Kidney epithelial cell (primary cell): ENCODE data around the gene PRAME. TPM values are rescaled to one million over a fixed set of nuclear protein-coding genes. Genes with fewer than 3 reads are reported as not detected.

Experiments used
- DNase-seq: peaks from one replicate; pipeline ENCODE4 v3.0.0-alpha.2; 2010; ENCODE audit warnings: low read depth
- H3K27me3 ChIP-seq: 2 replicates; pipeline ENCODE4 v1.6.0; 2011; ENCODE audit warnings: low read length; ENCODE audit not compliant: control insufficient read depth, insufficient read depth
- H3K36me3 ChIP-seq: 2 replicates; pipeline ENCODE4 v1.5.1; 2011; ENCODE audit warnings: low read length; ENCODE audit not compliant: control insufficient read depth, insufficient read depth
- H3K4me3 ChIP-seq: 2 replicates; pipeline ENCODE4 v1.5.1; 2011; ENCODE audit warnings: low read depth, mild to moderate bottlenecking, control low read depth, low read length
- CTCF ChIP-seq: IDR thresholded peaks from 2 replicates; pipeline ENCODE4 v1.5.1; 2011; ENCODE audit warnings: mild to moderate bottlenecking, moderate library complexity, low read length, control low read depth, inconsistent platforms; ENCODE audit not compliant: insufficient read depth, poor library complexity, severe bottlenecking
- total RNA-seq: library from RNA; depleted of rRNA; stranded (reverse); fragments of >200 nt; gene quantifications from 2 replicates; pipeline ENCODE4 v1.2.3, GENCODE V29; 2015

Gene PRAME
- total RNA-seq, 1 donor from 2014 or later = 3.8 TPM

GRCh38 chr22:22574361-22574760 lies 15.3 kb upstream of the PRAME start:
- no peaks in the 10 kb centered on the region for H3K27me3 ChIP-seq
- TF ChIP-seq CTCF = no peak

GRCh38 chr22:22573047-22573889 lies 14.2 kb upstream of the PRAME start:
- DNase-seq = no peak
- Histone ChIP-seq H3K4me3 (no peak overlapping the region), H3K36me3 (no peaks in the 10 kb centered on the region), H3K27me3 (no peaks in the 10 kb centered on the region)
- TF ChIP-seq CTCF = no peak

More at GRCh38 chr22:22574361-22574760, 15.3 kb upstream of the PRAME start:
- no peaks in the 10 kb centered on the region for H3K36me3 ChIP-seq
- DNase-seq = no peak
- H3K4me3 ChIP-seq = no peak overlapping the region

GRCh38 chr22:22571862-22572261 lies 12.8 kb upstream of the PRAME start:
- H3K27me3 ChIP-seq = no peaks in the 10 kb centered on the region
- no peaks in the 10 kb centered on the region for H3K36me3 ChIP-seq
- H3K4me3 ChIP-seq = no peak overlapping the region
- DNase-seq = no peak
- no peak for TF ChIP-seq CTCF

- DNase-seq = no peak
- no peak for TF ChIP-seq CTCF
Observed at GRCh38 chr22:22571429-22571828, 12.4 kb upstream of the PRAME start.

GRCh38 chr22:22569218-22569617 lies 10.2 kb upstream of the PRAME start:
- no peak overlapping the region for H3K4me3 ChIP-seq
- no peaks in the 10 kb centered on the region for H3K27me3 ChIP-seq
- no peaks in the 10 kb centered on the region for H3K36me3 ChIP-seq
- TF ChIP-seq CTCF = no peak
- DNase-seq = no peak

More at GRCh38 chr22:22571429-22571828, 12.4 kb upstream of the PRAME start:
- no peaks in the 10 kb centered on the region for H3K36me3 ChIP-seq
- H3K4me3 ChIP-seq = no peak overlapping the region
- no peaks in the 10 kb centered on the region for H3K27me3 ChIP-seq

- H3K27me3 ChIP-seq = no peaks in the 10 kb centered on the region
- no peak for TF ChIP-seq CTCF
- no peak for DNase-seq
- no peaks in the 10 kb centered on the region for H3K36me3 ChIP-seq
- no peak overlapping the region for H3K4me3 ChIP-seq
Observed at GRCh38 chr22:22565981-22566380, 6.9 kb upstream of the PRAME start.
